T-cell (primary cell): ENCODE measurements around the gene CHD3. TPM values are rescaled to one million over a fixed set of nuclear protein-coding genes. Genes with fewer than 3 reads are reported as not detected.

Experiments
- ATAC-seq, 4 experiments: fragments of 200-7000 bp in 3 of 4; fragments of 150-1000 bp in 1 of 4; cut with Tn5 transposase; replicated peaks in 1 of 4; 1 replicate in 3 of 4; 2 replicates in 1 of 4; pipeline ENCODE4 v1.10.0; 2021; ENCODE audit warnings: moderate library complexity in 3 of 4, mild to moderate bottlenecking in 2 of 4, moderate number of reproducible peaks in 1 of 4
- CTCF ChIA-PET, 2 donors: fragments of 300-600 bp; sonication (Branson Sonifier 250); formaldehyde crosslinking; loops; one replicate each; lab custom pipeline; 2022; ENCODE audit warnings: antibody characterized with exemption in 2 of 2; lab: Charles Lee
- POLR2A ChIA-PET, 2 donors: fragments of 300-600 bp; sonication (Branson Sonifier 250); formaldehyde crosslinking; loops; one replicate each; lab custom pipeline; 2022; ENCODE audit warnings: antibody characterized with exemption in 2 of 2; lab: Charles Lee
- DNase-seq, 35 experiments: peaks; one replicate each; pipeline versions ENCODE4 v3.0.0 to v3.0.0-alpha.2; 2013 to 2023
- H3K27ac ChIP-seq: one replicate; pipeline ENCODE4 v1.5.1; 2013; ENCODE audit warnings: low read length
- H3K27me3 ChIP-seq, 2 experiments: replicated peaks in 1 of 2; 1 replicate in 1 of 2; 2 replicates in 1 of 2; pipeline versions ENCODE4 v1.6.1 to v1.7.0; 2013; ENCODE audit warnings: low read length in 1 of 2, mixed read lengths in 1 of 2; ENCODE audit not compliant: control insufficient read depth in 2 of 2, insufficient read depth in 2 of 2; ENCODE audit errors: extremely low read depth in 1 of 2
- H3K36me3 ChIP-seq, 2 donors: 1 replicate in 1 of 2; 2 replicates in 1 of 2; pipeline versions ENCODE4 v1.6.1 to v1.7.0; 2013; ENCODE audit warnings: low read length in 1 of 2; ENCODE audit not compliant: control insufficient read depth in 2 of 2, insufficient read depth in 1 of 2; ENCODE audit errors: extremely low read depth in 1 of 2
- H3K4me1 ChIP-seq, 2 experiments: 1 replicate in 1 of 2; 2 replicates in 1 of 2; pipeline versions ENCODE4 v1.6.1 to v1.7.0; 2013; ENCODE audit warnings: low read length in 2 of 2, mixed read lengths in 1 of 2; ENCODE audit not compliant: insufficient read depth in 2 of 2, control insufficient read depth in 1 of 2; ENCODE audit errors: extremely low read depth in 1 of 2
- H3K4me3 ChIP-seq, 2 donors: 1 replicate in 1 of 2; 2 replicates in 1 of 2; pipeline versions ENCODE4 v1.5.1 to v1.7.0; 2013; ENCODE audit warnings: mild to moderate bottlenecking in 2 of 2, low read length in 1 of 2, moderate library complexity in 1 of 2; ENCODE audit not compliant: control insufficient read depth in 1 of 2; ENCODE audit errors: extremely low read depth in 1 of 2
- H3K9me3 ChIP-seq: 2 replicates; pipeline ENCODE4 v1.7.0; 2013
- H3K27ac Mint-ChIP-seq, 2 donors: one replicate each; pipeline ENCODE4 v1.8.0; 2020 to 2021; ENCODE audit warnings: mild to moderate bottlenecking in 2 of 2, mixed read lengths in 2 of 2
- H3K27me3 Mint-ChIP-seq, 2 donors: one replicate each; pipeline ENCODE4 v1.8.0; 2021 to 2022; ENCODE audit warnings: mixed read lengths in 2 of 2
- H3K36me3 Mint-ChIP-seq: one replicate; pipeline ENCODE4 v1.8.0; 2021; ENCODE audit warnings: mixed read lengths
- H3K4me1 Mint-ChIP-seq, 3 donors: one replicate each; pipeline ENCODE4 v1.8.0; 2020 to 2022; ENCODE audit warnings: mixed read lengths in 3 of 3, mild to moderate bottlenecking in 1 of 3
- H3K4me3 Mint-ChIP-seq, 3 donors: one replicate each; pipeline ENCODE4 v1.8.0; 2020 to 2022; ENCODE audit warnings: mild to moderate bottlenecking in 3 of 3, mixed read lengths in 3 of 3, moderate library complexity in 3 of 3
- H3K9me3 Mint-ChIP-seq, 3 donors: one replicate each; pipeline ENCODE4 v1.8.0; 2020 to 2022; ENCODE audit warnings: mixed read lengths in 3 of 3
- WGBS: methylation state at CpG from one replicate; pipeline ENCODE4 v1.1.5; 2013; ENCODE audit warnings: missing lambda C conversion rate; ENCODE audit not compliant: insufficient coverage; 5-methylcytosine and 5-hydroxymethylcytosine counted together
- total RNA-seq, 35 experiments: library from RNA in 6 of 35; stranded (reverse) in 6 of 35; fragments of 120-200 nt in 1 of 35; gene quantifications; one replicate each; pipeline versions ENCODE4 v1.2.1 to v1.2.4 and lab custom pipeline; 2013 to 2026

The CHD3 gene
- total RNA-seq, 5 donors from 2014 or later (not counting 1 experiment from before 2014, with no cell fraction given), result 250 to 331 (median 274) TPM

DNA sequence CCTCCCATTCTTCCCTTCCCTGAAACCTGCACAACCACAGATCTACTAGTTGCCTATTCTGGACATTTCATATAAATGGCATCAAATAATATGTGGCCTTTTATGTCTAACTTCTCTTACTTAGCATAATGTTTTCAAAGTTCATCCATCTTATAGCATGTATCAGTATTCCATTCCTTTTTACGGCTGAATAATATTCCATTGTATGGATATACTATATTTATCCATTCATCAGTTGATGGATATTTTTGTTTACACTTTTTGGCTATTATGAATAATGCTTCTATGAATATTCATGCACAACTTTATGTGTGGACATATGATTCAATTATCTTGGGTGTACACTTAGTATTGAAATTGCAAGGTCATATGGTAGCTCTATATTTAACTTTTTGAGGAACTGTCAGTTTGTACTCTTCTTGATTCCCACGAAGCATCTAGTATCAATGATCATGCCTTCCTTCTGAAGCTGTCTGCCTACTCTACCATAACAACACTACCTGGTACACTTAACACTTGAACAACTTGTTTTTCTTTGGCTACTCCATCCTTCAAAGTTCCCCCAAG is 12.7 kb upstream of the CHD3 start:
- Histone ChIP-seq H3K36me3 (peaks cover 0 to 14% of the 10 kb centered on the region in 2 donors), H3K9me3 (no peaks in the 10 kb centered on the region), H3K4me3 (no peak overlapping the region), H3K4me1 (peaks cover 4 to 12% of the 10 kb centered on the region in 2 experiments), H3K27ac (no peak overlapping the region), H3K27me3 (no peaks in the 10 kb centered on the region)
- POLR2A ChIA-PET, result no interaction called here
- DNase-seq (no peak), ATAC-seq (no peak)
- CTCF ChIA-PET, result interaction anchor here in 1 of 2 donors (0.5 to 0.9 kb wide), 2 partner anchors 22 to 53 kb away, joined by 3 read pairs; no protein-coding TSS in a partner anchor
- WGBS, result 50% methylated on average over 1 of the region's 2 CpGs
- no peaks in the 10 kb centered on the region for H3K27me3 Mint-ChIP-seq
- peak overlapping the region in 1 of 2 donors; percentile 30 for H3K27ac Mint-ChIP-seq
- peaks cover 13% of the 10 kb centered on the region for H3K36me3 Mint-ChIP-seq
- H3K4me3 Mint-ChIP-seq, result no peak overlapping the region
- no peaks in the 10 kb centered on the region for H3K9me3 Mint-ChIP-seq
- H3K4me1 Mint-ChIP-seq, result peaks cover 11 to 21% (median 13%) of the 10 kb centered on the region in 3 donors

DNA sequence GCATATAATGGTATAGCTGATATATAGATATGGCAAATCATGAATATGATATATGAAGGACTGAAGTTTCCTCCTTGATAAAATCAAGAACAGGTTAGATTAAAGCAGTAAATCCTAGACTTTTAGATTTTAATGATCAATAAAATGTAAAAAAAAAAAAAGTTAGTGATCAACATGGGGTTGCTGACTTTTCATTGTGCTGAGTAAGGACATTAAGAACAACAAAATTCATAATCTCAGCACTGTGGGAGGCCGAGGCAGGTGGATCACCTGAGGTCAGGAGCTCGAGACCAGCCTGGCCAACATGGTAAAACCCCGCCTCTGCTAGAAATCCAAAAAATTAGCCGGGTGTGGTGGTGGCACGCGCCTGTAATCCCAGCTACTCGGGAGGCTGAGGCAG is 10.4 kb upstream of the CHD3 start:
- 100% methylated on average over 3 of the region's 7 CpGs for WGBS
- Histone ChIP-seq H3K4me3 (no peak overlapping the region), H3K9me3 (no peaks in the 10 kb centered on the region), H3K27me3 (no peaks in the 10 kb centered on the region), H3K36me3 (peaks cover 0 to 18% of the 10 kb centered on the region in 2 donors), H3K27ac (no peak overlapping the region), H3K4me1 (peaks cover 24 to 35% of the 10 kb centered on the region in 2 experiments)
- H3K27me3 Mint-ChIP-seq, result no peaks in the 10 kb centered on the region
- H3K4me1 Mint-ChIP-seq, result peaks cover 10 to 12% (median 11%) of the 10 kb centered on the region in 3 donors
- DNase-seq, result no peak
- ChIA-PET CTCF (interaction anchor here in 1 of 2 donors (0.6 to 1.0 kb wide), 2 partner anchors 10 to 206 kb away, joined by 3 to 5 read pairs; no protein-coding TSS in a partner anchor), POLR2A (no interaction called here)
- ATAC-seq, result no peak
- no peak overlapping the region for H3K27ac Mint-ChIP-seq
- no peak overlapping the region for H3K4me3 Mint-ChIP-seq
- peaks cover 6% of the 10 kb centered on the region for H3K36me3 Mint-ChIP-seq
- no peaks in the 10 kb centered on the region for H3K9me3 Mint-ChIP-seq

DNA sequence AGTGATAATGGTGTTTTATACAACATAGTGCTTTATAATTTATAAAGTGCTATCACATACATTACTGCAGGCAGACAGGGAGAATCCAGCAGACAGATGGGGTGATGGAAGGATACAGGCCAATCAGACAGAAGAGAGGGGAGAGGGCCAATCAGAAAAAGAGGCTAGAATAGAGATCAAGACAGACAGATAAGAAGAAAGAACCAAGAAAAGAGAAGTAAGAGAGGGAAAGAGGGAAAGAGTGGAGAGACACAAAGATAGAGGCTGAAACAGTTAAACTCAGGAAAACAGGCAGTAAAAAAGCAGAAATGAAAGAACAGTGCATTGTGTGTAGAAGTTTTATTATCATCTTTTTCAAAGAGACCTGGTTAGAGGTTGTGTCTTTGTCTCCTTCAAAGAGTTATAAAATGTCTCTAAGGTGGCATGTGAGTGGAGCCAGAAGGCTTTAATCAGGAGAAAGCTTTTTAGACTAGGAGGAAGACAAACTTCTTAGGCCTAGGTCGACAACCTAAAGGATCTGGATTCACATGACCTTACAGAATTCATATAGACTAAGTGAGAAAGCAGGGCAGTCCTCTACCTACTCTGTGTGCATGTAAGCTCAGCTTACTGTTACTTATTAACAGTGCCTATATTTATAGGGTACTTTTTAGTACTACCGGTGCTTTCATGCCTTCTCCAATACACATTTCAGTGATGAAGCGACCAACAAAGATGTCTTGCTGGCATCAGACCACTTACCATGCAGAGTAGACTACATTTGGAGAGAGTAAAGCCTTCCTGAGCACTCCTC is 8.3 kb upstream of the CHD3 start:
- H3K4me1 Mint-ChIP-seq, result peaks cover 7 to 11% (median 7%) of the 10 kb centered on the region in 3 donors
- DNase-seq (no peak), ATAC-seq (no peak)
- H3K27ac Mint-ChIP-seq, result no peak overlapping the region
- no peak overlapping the region for H3K4me3 ChIP-seq
- peaks cover 28 to 40% of the 10 kb centered on the region in 2 experiments for H3K4me1 ChIP-seq
- ChIA-PET POLR2A (no interaction called here), CTCF (no interaction called here)
- no peaks in the 10 kb centered on the region for H3K36me3 Mint-ChIP-seq
- H3K9me3 Mint-ChIP-seq, result no peaks in the 10 kb centered on the region
- no peaks in the 10 kb centered on the region for H3K27me3 Mint-ChIP-seq
- H3K27me3 ChIP-seq, result no peaks in the 10 kb centered on the region
- no peaks in the 10 kb centered on the region for H3K9me3 ChIP-seq
- H3K27ac ChIP-seq, result no peak overlapping the region
- H3K4me3 Mint-ChIP-seq, result no peak overlapping the region
- WGBS, result no CpG with 5 or more reads among the region's 3 CpGs
- peaks cover 0 to 18% of the 10 kb centered on the region in 2 donors for H3K36me3 ChIP-seq

DNA sequence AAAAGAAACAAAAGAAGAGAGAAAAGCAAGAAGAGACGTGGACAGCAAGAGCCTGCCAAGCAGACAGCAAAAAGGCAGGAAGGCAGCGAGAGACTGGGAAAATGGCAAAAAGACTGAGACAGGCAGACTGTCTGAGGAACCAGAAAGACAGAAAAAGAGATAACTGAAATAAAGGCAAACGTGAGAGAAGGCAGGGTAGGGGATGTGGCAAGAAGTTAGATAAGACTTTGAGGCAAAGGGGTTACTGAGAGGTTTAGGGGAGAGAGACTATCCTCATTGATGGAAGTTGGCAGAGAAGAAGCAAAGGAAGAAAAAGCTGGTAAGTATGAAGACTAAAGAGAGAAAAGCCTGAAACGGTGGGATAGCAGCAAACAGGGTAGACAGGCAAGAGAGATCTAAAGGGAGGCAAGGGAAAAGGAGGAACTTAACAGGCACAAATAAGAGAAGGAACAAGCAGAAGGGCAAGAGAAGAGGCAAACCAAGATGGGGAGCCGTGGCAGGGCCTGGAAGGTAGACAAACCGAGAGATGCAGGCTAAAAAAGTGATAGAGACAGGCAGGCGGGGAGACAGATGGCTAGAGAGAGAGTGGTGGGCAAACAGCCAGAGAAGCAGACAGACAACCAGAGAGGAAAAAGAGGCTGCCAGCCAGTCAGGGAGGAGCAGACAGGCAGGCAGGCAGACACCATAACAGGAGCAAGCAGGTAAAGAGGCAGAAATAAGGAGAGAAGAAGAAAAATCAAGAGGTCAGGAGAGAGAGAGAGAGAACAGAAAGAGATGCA is 7.1 kb upstream of the CHD3 start:
- Mint-ChIP-seq H3K36me3 (no peaks in the 10 kb centered on the region), H3K9me3 (no peaks in the 10 kb centered on the region), H3K4me1 (peaks cover 2 to 6% (median 5%) of the 10 kb centered on the region in 3 donors), H3K27me3 (no peaks in the 10 kb centered on the region), H3K4me3 (no peak overlapping the region), H3K27ac (no peak overlapping the region)
- no peaks in the 10 kb centered on the region for H3K27me3 ChIP-seq
- DNase-seq (peak in 1 of 35 experiments; percentile 3), ATAC-seq (no peak)
- no peak overlapping the region for H3K4me3 ChIP-seq
- peak overlapping the region; percentile 5 for H3K27ac ChIP-seq
- H3K9me3 ChIP-seq, result no peaks in the 10 kb centered on the region
- ChIA-PET CTCF (no interaction called here), POLR2A (no interaction called here)
- peaks cover 38 to 40% of the 10 kb centered on the region in 2 experiments for H3K4me1 ChIP-seq
- 61% methylated on average over 7 of the region's 7 CpGs for WGBS
- peaks cover 0 to 18% of the 10 kb centered on the region in 2 donors for H3K36me3 ChIP-seq

DNA sequence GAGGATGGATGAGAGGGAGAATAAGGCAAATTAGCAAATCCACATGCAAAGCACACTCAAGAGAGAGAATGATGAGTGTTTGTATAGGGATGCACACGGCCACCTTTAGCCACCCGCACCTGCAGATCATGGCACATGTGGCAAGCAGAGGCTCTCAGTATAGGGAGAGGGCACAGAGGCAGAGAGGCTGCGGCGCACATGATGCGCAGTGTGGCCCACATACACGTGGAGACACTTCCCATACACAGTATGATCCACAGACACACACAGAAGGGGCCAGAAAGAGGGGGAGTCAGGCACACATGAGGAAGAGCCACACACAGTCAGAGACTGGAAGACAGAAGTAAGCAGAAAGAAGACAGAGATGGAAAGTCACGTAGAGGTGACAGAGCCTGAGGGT is 6.5 kb upstream of the CHD3 start:
- Histone ChIP-seq H3K36me3 (peaks cover 0 to 18% of the 10 kb centered on the region in 2 donors), H3K4me1 (peaks cover 40 to 44% of the 10 kb centered on the region in 2 experiments), H3K4me3 (no peak overlapping the region), H3K27ac (peak overlapping the region; percentile 5), H3K9me3 (no peaks in the 10 kb centered on the region), H3K27me3 (no peaks in the 10 kb centered on the region)
- Mint-ChIP-seq H3K9me3 (no peaks in the 10 kb centered on the region), H3K4me1 (peaks cover 0 to 6% (median 4%) of the 10 kb centered on the region in 3 donors), H3K27ac (no peak overlapping the region), H3K36me3 (no peaks in the 10 kb centered on the region), H3K4me3 (no peak overlapping the region), H3K27me3 (no peaks in the 10 kb centered on the region)
- WGBS, result no CpG with 5 or more reads among the region's 7 CpGs
- POLR2A ChIA-PET, result no interaction called here
- DNase-seq, result peak in 2 of 35 experiments; percentile 7 to 12
- no peak for ATAC-seq
- CTCF ChIA-PET, result interaction anchor here in 1 of 2 donors (0.6 kb wide), 1 partner anchor 68 kb away, joined by 5 read pairs; no protein-coding TSS in a partner anchor

DNA sequence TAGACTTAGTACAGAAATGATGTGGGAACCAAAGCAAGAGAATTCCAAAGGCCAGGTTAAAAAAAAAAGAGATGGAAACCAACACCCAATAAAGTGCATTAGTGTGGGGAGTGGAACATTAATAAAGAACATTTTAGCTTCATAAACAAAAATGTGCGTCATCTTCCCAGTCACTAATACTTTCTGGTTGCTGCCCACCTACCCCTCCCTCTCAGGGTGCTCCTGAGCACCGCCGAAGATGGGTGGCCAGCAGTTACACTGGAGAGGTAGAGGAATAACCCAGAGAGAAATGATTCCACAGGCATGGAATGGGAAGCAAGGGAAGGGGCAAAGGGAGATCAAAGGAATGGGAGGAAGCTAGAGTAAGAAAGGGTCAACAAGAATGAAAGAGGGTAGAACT is 6.0 kb upstream of the CHD3 start:
- H3K27ac Mint-ChIP-seq, result no peak overlapping the region
- DNase-seq (peak in 1 of 35 experiments; percentile 10), ATAC-seq (no peak)
- no peaks in the 10 kb centered on the region for H3K36me3 Mint-ChIP-seq
- peaks cover 0 to 4% (median 4%) of the 10 kb centered on the region in 3 donors for H3K4me1 Mint-ChIP-seq
- H3K9me3 Mint-ChIP-seq, result no peaks in the 10 kb centered on the region
- no peaks in the 10 kb centered on the region for H3K27me3 Mint-ChIP-seq
- H3K4me3 ChIP-seq, result no peak overlapping the region
- peaks cover 0 to 18% of the 10 kb centered on the region in 2 donors for H3K36me3 ChIP-seq
- H3K4me3 Mint-ChIP-seq, result no peak overlapping the region
- WGBS, result no CpG with 5 or more reads among the region's 3 CpGs
- H3K27me3 ChIP-seq, result no peaks in the 10 kb centered on the region
- no peaks in the 10 kb centered on the region for H3K9me3 ChIP-seq
- ChIA-PET POLR2A (no interaction called here), CTCF (interaction anchor here in 1 of 2 donors (0.6 to 0.9 kb wide), 3 partner anchors 68 to 274 kb away, joined by 3 to 5 read pairs (median 3); no protein-coding TSS in a partner anchor)
- H3K4me1 ChIP-seq, result peaks cover 40 to 47% of the 10 kb centered on the region in 2 experiments
- peak overlapping the region; percentile 59 for H3K27ac ChIP-seq
